SK-MEL-5 (cell line): Measurements from ENCODE around the gene CCDC78. TPM values are rescaled to one million over a fixed set of nuclear protein-coding genes. Genes with fewer than 3 reads are reported as not detected.

ENCODE experiments used
- DNase-seq: peaks from one replicate; pipeline ENCODE4 v3.0.0-alpha.2; 2016; ENCODE audit warnings: low read depth, low spot score
- in situ Hi-C: cut with HindIII; loops from 2 replicates; pipeline ENCODE4 v1.10.0; 2016; ENCODE audit warnings: low sequenced_read_pairs, high pct_unique_total_duplicates, low pct_unique_long_range_greater_than_20kb
- polyA plus RNA-seq, 2 experiments: library from polyadenylated mRNA; depleted of rRNA; stranded (reverse); fragments of >200 nt; gene quantifications; 2 replicates each; pipeline ENCODE4 v1.2.3, GENCODE V29; 2015
- total RNA-seq: library from RNA; depleted of rRNA; stranded (reverse); fragments of >200 nt; shearing (Covaris generic); gene quantifications from 2 replicates; pipeline ENCODE4 v1.2.3, GENCODE V29; 2014; rRNA removed

Gene CCDC78
- 17.7 and 18.1 TPM in 2 replicates for total RNA-seq
- polyA plus RNA-seq (2015; cell fraction: cytosol; rRNA removed) = 9.7 and 14.8 TPM in 2 replicates
- 592 and 812 TPM in 2 replicates for polyA plus RNA-seq (2015; cell fraction: nucleus; rRNA removed)

GRCh38 chr16:726438-727290 is at the start of gene CCDC78, which contains the start of gene HAGHL:
Gene CCDC78, minus strand, starts transcription at chr16:726443. Its CDS starts 76 bp downstream, at chr16:726367.
Gene HAGHL, plus strand, starts transcription at chr16:727106. Its CDS starts 404 bp downstream, at chr16:727510.
- in situ Hi-C loops = no loop called here
- DNase-seq = peak; percentile 68

- DNase-seq = no peak
- in situ Hi-C loops = no loop called here
Observed at GRCh38 chr16:775236-775796, 49.1 kb upstream of the CCDC78 start.

- DNase-seq = no peak
- in situ Hi-C loops = no loop called here
Observed at GRCh38 chr16:774086-775001, 48.1 kb upstream of the CCDC78 start.

GRCh38 chr16:772959-773358 is 46.7 kb upstream of the CCDC78 start:
- DNase-seq = no peak
- in situ Hi-C loops = no loop called here

GRCh38 chr16:770411-770810 is 44.2 kb upstream of the CCDC78 start:
- in situ Hi-C loops = no loop called here
- DNase-seq = no peak

GRCh38 chr16:769934-770333 is 43.7 kb upstream of the CCDC78 start:
- in situ Hi-C loops = no loop called here
- no peak for DNase-seq

GRCh38 chr16:769184-769784 is 43.0 kb upstream of the CCDC78 start:
- in situ Hi-C loops = no loop called here
- DNase-seq = no peak

- DNase-seq = no peak
- in situ Hi-C loops = no loop called here
Observed at GRCh38 chr16:768428-768827, 42.2 kb upstream of the CCDC78 start.

GRCh38 chr16:767743-768235 is 41.5 kb upstream of the CCDC78 start:
- no peak for DNase-seq
- in situ Hi-C loops = no loop called here

- DNase-seq = no peak
- in situ Hi-C loops = no loop called here
Observed at GRCh38 chr16:766820-767640, 40.8 kb upstream of the CCDC78 start.

- in situ Hi-C loops = no loop called here
- DNase-seq = no peak
Observed at GRCh38 chr16:766008-766819, 40.0 kb upstream of the CCDC78 start.

- no peak for DNase-seq
- in situ Hi-C loops = no loop called here
Observed at GRCh38 chr16:765488-765865, 39.2 kb upstream of the CCDC78 start.

GRCh38 chr16:764848-765487 is 38.7 kb upstream of the CCDC78 start:
- DNase-seq = no peak
- in situ Hi-C loops = no loop called here

GRCh38 chr16:764184-764750 is 38.0 kb upstream of the CCDC78 start:
- in situ Hi-C loops = no loop called here
- no peak for DNase-seq
